Karpas-422 (cell line): ENCODE data around the gene FAM234A. TPM values are rescaled to one million over a fixed set of nuclear protein-coding genes. Genes with fewer than 3 reads are reported as not detected.

Experiments
- DNase-seq: peaks from one replicate; pipeline ENCODE4 v3.0.0-alpha.2; 2015
- H2AFZ ChIP-seq: fragments of 200-600 bp; sonication (generic); 2 replicates; pipeline ENCODE4 v1.6.1; 2014; ENCODE audit warnings: antibody characterized with exemption, low read length, mixed read lengths
- H3K27ac ChIP-seq: fragments of 200-600 bp; sonication (generic); 2 replicates; pipeline ENCODE4 v1.5.1; 2014; ENCODE audit warnings: mild to moderate bottlenecking, low read length, moderate library complexity
- H3K27me3 ChIP-seq: fragments of 200-600 bp; sonication (generic); 2 replicates; pipeline ENCODE4 v1.6.1; 2014; ENCODE audit warnings: low read length, mixed read lengths
- H3K36me3 ChIP-seq: fragments of 200-600 bp; sonication (generic); 2 replicates; pipeline ENCODE4 v1.6.1; 2014; ENCODE audit warnings: low read length, mixed read lengths; ENCODE audit not compliant: insufficient read depth
- H3K4me1 ChIP-seq: fragments of 200-600 bp; sonication (generic); 2 replicates; pipeline ENCODE4 v1.6.1; 2014; ENCODE audit warnings: mild to moderate bottlenecking, low read length, mixed read lengths
- H3K4me2 ChIP-seq: fragments of 200-600 bp; sonication (generic); 2 replicates; pipeline ENCODE4 v1.6.1; 2014; ENCODE audit warnings: low read length, low read depth, mild to moderate bottlenecking; ENCODE audit not compliant: poor library complexity, severe bottlenecking
- H3K4me3 ChIP-seq: fragments of 200-600 bp; sonication (generic); 2 replicates; pipeline ENCODE4 v1.5.1; 2014; ENCODE audit warnings: mild to moderate bottlenecking, antibody characterized with exemption, low read length, mixed read lengths
- H3K79me2 ChIP-seq: fragments of 200-600 bp; sonication (generic); 2 replicates; pipeline ENCODE4 v1.6.1; 2014; ENCODE audit warnings: mild to moderate bottlenecking, low read length, mixed read lengths
- H3K9ac ChIP-seq: fragments of 200-600 bp; sonication (generic); 2 replicates; pipeline ENCODE4 v1.6.0; 2014; ENCODE audit warnings: low read length
- H3K9me2 ChIP-seq: fragments of 200-600 bp; sonication (generic), shearing (Covaris generic); replicated peaks from 2 replicates; pipeline ENCODE4 v1.6.0; 2014; ENCODE audit warnings: mild to moderate bottlenecking, low read length, moderate library complexity; ENCODE audit not compliant: insufficient read depth
- H3K9me3 ChIP-seq: fragments of 300-700, 200-600 bp; sonication (generic); 2 replicates; pipeline ENCODE4 v1.6.1; 2014; ENCODE audit warnings: low read length, mixed read lengths
- H4K20me1 ChIP-seq: fragments of 200-600 bp; sonication (generic); 2 replicates; pipeline ENCODE4 v1.6.1; 2014; ENCODE audit warnings: mild to moderate bottlenecking, antibody characterized with exemption, low read length, low read depth; ENCODE audit not compliant: insufficient read depth
- total RNA-seq: library from RNA; depleted of rRNA; stranded (reverse); fragments of >200 nt; shearing (Covaris generic); gene quantifications from 2 replicates; pipeline ENCODE4 v1.2.3, GENCODE V29; 2014; ENCODE audit warnings: low replicate concordance

FAM234A gene
- total RNA-seq, 1 experiment from 2014 or later, result 12.2 TPM

DNA sequence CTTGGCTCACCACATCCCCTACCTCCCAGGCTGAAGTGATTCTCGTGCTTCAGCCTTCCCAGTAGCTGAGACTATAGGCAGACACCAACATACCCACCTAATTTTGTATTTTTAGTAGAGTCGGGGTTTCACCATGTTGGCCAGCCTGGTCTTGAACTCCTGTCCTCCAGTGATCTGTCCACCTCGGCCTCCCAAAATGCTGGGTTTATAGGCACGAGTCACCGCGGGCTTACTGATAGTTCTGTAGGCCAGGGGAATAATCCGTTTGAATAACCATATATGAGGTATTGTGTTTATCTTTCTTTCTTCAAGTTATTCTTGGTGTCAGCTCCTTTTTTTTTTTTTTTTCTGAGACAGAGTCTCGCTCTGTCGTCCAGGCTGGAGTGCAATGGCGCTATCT, 7.7 kb downstream of the FAM234A start:
- Histone ChIP-seq H3K27me3 (no peaks in the 10 kb centered on the region), H3K36me3 (no peaks in the 10 kb centered on the region), H3K4me3 (no peak overlapping the region), H3K4me1 (no peaks in the 10 kb centered on the region), H2AFZ (no peak overlapping the region), H3K9me2 (no peaks in the 10 kb centered on the region), H3K27ac (no peak overlapping the region), H3K79me2 (peaks cover 53% of the 10 kb centered on the region), H3K9me3 (no peaks in the 10 kb centered on the region), H3K4me2 (no peak overlapping the region), H3K9ac (no peak overlapping the region), H4K20me1 (no peaks in the 10 kb centered on the region)
- no peak for DNase-seq

DNA sequence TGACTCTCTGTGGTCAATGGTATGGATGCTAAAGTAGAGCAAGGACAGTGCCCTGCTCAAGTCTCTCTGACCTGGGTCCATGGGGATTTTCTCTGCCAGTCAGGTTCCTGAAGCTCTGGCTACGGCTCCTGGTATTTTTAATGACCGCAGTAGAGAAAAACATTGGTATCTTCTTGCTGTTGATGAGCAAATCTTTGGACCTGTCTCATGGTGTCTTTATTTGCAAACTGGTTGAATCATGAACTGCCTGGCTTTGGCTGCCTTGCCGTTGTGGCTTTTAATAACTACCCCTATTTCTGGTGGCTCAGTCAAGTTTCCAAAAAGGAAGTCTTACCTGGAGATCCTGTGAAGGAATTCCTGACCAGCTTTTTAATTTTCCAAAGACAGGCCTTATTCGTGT, 8.7 kb downstream of the FAM234A start:
- Histone ChIP-seq H3K4me1 (no peaks in the 10 kb centered on the region), H3K9ac (no peak overlapping the region), H3K4me3 (no peak overlapping the region), H3K27me3 (no peaks in the 10 kb centered on the region), H2AFZ (no peak overlapping the region), H3K36me3 (no peaks in the 10 kb centered on the region), H3K27ac (no peak overlapping the region), H4K20me1 (no peaks in the 10 kb centered on the region), H3K79me2 (peaks cover 49% of the 10 kb centered on the region), H3K9me2 (no peaks in the 10 kb centered on the region), H3K9me3 (no peaks in the 10 kb centered on the region), H3K4me2 (no peak overlapping the region)
- no peak for DNase-seq

DNA sequence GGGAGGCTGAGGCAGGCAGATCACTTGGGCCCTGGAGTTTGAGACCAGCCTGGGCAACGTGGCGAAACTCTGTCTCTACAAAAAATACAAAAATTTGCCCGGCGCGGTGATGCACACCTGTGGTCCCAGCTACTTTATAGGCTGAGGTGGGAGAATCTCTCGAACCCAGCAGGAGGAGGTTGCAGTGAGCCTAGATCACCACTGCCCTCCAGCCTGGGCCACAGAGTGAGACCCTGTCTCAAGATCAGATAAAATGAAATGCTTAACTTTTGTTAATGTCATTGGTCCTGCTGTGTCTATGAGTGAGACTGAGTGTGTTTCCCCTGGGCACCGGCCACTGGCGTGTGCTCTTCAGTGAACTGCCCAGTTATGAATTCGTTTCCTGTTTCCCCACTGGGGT, 10.5 kb downstream of the FAM234A start:
- Histone ChIP-seq H3K4me3 (no peak overlapping the region), H3K27me3 (no peaks in the 10 kb centered on the region), H3K9me3 (no peaks in the 10 kb centered on the region), H3K27ac (no peak overlapping the region), H2AFZ (no peak overlapping the region), H3K9me2 (no peaks in the 10 kb centered on the region), H3K9ac (no peak overlapping the region), H4K20me1 (no peaks in the 10 kb centered on the region), H3K36me3 (no peaks in the 10 kb centered on the region), H3K4me2 (no peak overlapping the region), H3K4me1 (no peaks in the 10 kb centered on the region), H3K79me2 (peaks cover 43% of the 10 kb centered on the region)
- DNase-seq, result no peak

DNA sequence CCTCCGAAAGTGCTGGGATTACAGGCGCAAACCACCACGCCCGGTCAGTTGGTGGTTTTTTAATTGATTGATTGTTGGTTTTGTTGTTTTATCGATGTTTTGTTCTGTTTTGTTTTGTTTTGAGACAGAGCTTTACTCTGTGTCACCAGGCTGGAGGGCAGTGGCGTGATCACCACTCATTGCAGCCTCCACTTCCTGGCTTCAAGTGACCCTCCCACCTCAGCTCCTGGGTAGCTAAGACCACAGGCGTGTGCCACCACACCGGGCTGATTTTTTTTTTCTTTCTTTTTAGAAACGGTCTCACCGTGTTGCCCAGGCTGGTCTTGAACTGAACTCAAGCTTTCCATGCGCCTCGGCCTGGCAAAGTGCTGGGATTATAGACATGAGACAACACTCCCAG, 12.4 kb downstream of the FAM234A start:
- Histone ChIP-seq H3K27ac (no peak overlapping the region), H3K4me3 (no peak overlapping the region), H4K20me1 (no peaks in the 10 kb centered on the region), H2AFZ (no peak overlapping the region), H3K4me2 (no peak overlapping the region), H3K4me1 (no peaks in the 10 kb centered on the region), H3K36me3 (no peaks in the 10 kb centered on the region), H3K9me3 (no peaks in the 10 kb centered on the region), H3K27me3 (no peaks in the 10 kb centered on the region), H3K9me2 (no peaks in the 10 kb centered on the region), H3K79me2 (peaks cover 31% of the 10 kb centered on the region), H3K9ac (no peak overlapping the region)
- no peak for DNase-seq

DNA sequence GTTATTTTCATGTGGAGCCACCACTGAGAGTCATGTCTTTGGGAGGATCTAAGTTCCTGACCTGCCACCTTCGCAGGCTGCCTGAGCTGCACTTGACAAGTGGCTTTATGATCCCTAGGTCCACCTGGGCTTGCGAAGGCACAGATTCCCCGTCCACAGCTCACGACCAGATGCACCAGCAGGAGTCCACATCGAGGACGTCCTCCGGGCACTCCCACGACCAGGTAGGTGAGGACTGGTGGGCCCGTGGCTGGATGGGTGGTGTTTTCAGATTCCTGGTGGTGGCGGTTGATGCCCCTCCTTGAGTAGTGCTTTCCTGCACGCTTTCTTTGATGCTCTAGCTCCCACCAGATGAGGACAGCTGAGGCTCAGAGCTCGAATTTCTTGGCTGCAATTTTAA, 14.8 kb downstream of the FAM234A start:
- Histone ChIP-seq H4K20me1 (no peaks in the 10 kb centered on the region), H3K9me3 (no peaks in the 10 kb centered on the region), H2AFZ (no peak overlapping the region), H3K9ac (no peak overlapping the region), H3K9me2 (no peaks in the 10 kb centered on the region), H3K79me2 (peaks cover 11% of the 10 kb centered on the region; the same call in 1 of the 2 replicates), H3K4me3 (no peak overlapping the region), H3K4me1 (no peaks in the 10 kb centered on the region), H3K27me3 (no peaks in the 10 kb centered on the region), H3K36me3 (no peaks in the 10 kb centered on the region), H3K4me2 (no peak overlapping the region), H3K27ac (no peak overlapping the region)
- no peak for DNase-seq

DNA sequence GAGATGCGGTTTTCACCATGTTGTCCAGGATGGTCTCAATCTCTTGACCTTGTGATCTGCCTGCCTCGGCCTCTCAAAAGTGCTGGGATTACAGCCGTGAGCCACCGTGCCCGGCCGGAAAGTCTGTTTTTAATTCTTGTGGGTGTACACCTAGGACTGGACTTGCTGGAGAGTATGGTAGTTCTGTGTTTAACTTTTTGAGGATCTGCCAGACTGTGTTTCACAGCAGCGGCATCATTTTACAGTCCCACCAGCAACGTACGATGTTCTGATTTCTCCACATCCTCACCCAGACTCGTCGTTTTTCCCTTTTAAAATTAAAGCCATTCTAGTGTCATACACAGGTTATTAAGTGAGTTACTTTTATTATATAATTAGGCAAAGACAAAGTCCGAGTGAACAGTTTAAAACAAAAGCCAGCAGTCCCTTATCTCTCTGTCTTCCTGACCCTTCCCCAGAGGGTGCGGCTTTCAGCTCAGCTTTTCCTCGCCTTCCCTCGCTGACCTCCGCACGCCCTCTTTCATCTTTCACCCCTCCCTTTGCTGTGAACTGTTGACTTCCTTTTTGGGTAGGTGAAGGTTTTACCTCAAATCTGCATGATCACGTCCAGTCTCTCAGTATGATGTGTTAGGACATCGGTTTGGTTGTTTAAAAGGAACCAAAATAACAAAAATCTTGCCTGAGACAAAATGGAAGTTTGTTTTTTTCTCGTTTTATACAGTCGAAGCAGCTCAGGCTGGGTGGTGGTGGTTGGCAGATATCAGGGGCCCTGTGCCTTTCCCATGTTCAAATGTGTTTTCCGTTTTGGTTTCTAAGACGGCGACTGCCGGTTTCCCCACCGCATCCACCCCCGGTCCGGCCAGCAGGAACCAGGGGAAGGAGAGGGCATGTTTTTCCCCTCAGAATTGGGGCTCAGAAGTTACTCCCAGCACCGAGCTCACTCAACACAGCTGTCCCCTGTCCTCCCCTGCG, 18.0 kb downstream of the FAM234A start:
- no peak overlapping the region for H3K4me3 ChIP-seq
- no peak overlapping the region for H3K4me2 ChIP-seq

DNA sequence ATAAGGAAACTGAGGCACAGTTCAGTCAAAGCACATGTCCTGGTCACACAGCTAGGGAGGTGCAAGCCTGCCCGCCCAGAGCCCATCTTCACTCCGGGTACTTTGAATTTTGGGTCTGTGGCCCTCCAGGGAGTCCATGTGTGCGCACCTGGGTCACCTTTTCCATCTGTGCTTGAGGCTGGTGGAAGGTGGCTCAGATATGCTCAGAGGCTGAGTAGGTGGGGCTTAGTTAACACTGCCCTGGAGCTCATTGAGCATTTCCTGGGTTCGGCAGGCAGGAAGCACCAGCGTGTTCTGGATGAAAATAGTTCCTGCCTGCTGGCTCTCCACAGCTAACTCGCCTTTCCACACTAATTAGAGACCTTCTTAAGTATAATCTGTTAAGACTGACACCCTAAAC, 19.2 kb downstream of the FAM234A start:
- Histone ChIP-seq H3K4me3 (no peak overlapping the region), H4K20me1 (no peaks in the 10 kb centered on the region), H3K27me3 (no peaks in the 10 kb centered on the region), H3K4me2 (no peak overlapping the region), H3K9me3 (no peaks in the 10 kb centered on the region), H3K4me1 (no peaks in the 10 kb centered on the region), H3K27ac (no peak overlapping the region), H3K36me3 (no peaks in the 10 kb centered on the region), H3K9me2 (no peaks in the 10 kb centered on the region), H2AFZ (no peak overlapping the region), H3K9ac (no peak overlapping the region), H3K79me2 (no peaks in the 10 kb centered on the region; the same call in 1 of the 2 replicates)
- DNase-seq, result no peak

More for the DNA sequence above, 18.0 kb downstream of the FAM234A start:
- Histone ChIP-seq H3K9ac (no peak overlapping the region), H3K27me3 (no peaks in the 10 kb centered on the region), H3K36me3 (no peaks in the 10 kb centered on the region), H3K79me2 (no peaks in the 10 kb centered on the region; the same call in 1 of the 2 replicates), H3K27ac (no peak overlapping the region), H3K9me3 (no peaks in the 10 kb centered on the region), H3K4me1 (no peaks in the 10 kb centered on the region), H2AFZ (no peak overlapping the region), H3K9me2 (no peaks in the 10 kb centered on the region), H4K20me1 (no peaks in the 10 kb centered on the region)
- no peak for DNase-seq

DNA sequence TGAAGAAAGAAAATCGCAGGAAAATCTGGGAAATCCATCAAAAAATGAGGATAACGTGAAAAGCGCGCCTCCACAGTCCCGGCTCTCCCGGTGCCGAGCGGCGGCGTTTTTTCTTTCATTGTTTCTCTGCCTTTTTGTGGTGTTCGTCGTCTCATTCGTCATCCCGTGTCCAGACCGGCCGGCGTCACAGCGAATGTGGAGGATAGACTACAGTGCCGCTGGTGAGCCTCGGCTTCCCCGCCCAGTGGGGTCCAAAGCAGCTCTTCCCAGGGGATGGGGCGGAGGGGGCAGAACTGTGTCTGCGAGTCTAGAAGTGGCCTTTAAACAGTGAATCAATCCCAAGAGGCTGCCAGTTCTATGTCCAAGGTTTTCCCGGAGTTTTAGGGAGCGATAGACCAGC, 19.8 kb downstream of the FAM234A start:
- Histone ChIP-seq H3K9me2 (no peaks in the 10 kb centered on the region), H3K4me3 (no peak overlapping the region), H3K79me2 (no peaks in the 10 kb centered on the region), H3K9me3 (no peaks in the 10 kb centered on the region), H3K36me3 (no peaks in the 10 kb centered on the region), H3K4me1 (no peaks in the 10 kb centered on the region), H4K20me1 (no peaks in the 10 kb centered on the region), H2AFZ (no peak overlapping the region), H3K9ac (no peak overlapping the region), H3K27me3 (no peaks in the 10 kb centered on the region), H3K27ac (no peak overlapping the region), H3K4me2 (no peak overlapping the region)
- DNase-seq, result no peak
